Activated B cell treated with CpG ODN at 0.5 μM for 24 hours (primary cell): Measurements from ENCODE around the gene CMIP. TPM values are rescaled to one million over a fixed set of nuclear protein-coding genes. Genes with fewer than 3 reads are reported as not detected.

Experiments used
- ATAC-seq: fragments of 200-7000 bp; cut with Tn5 transposase; one replicate; pipeline ENCODE4 v1.10.0; 2021; ENCODE audit warnings: low read depth, mild to moderate bottlenecking, moderate library complexity
- CTCF ChIA-PET: fragments of 350-600 bp; sonication (Branson Sonifier 250); formaldehyde crosslinking; loops from one replicate; lab custom pipeline; 2021; ENCODE audit warnings: antibody characterized with exemption; lab: Charles Lee
- POLR2A ChIA-PET: fragments of 350-600 bp; sonication (Branson Sonifier 250); formaldehyde crosslinking; loops from one replicate; lab custom pipeline; 2021; ENCODE audit warnings: antibody characterized with exemption; lab: Charles Lee
- DNase-seq: peaks from one replicate; pipeline ENCODE4 v3.0.0; 2022
- H3K27ac Mint-ChIP-seq: one replicate; pipeline ENCODE4 v1.8.0; 2020; ENCODE audit warnings: mixed read lengths
- H3K27me3 Mint-ChIP-seq: one replicate; pipeline ENCODE4 v1.8.0; 2021; ENCODE audit warnings: mixed read lengths
- H3K36me3 Mint-ChIP-seq: one replicate; pipeline ENCODE4 v1.8.0; 2021; ENCODE audit warnings: low read depth, mixed read lengths
- H3K4me1 Mint-ChIP-seq: one replicate; pipeline ENCODE4 v1.8.0; 2021; ENCODE audit warnings: mixed read lengths
- H3K4me3 Mint-ChIP-seq: one replicate; pipeline ENCODE4 v1.8.0; 2020; ENCODE audit warnings: mild to moderate bottlenecking, mixed read lengths
- H3K9me3 Mint-ChIP-seq: one replicate; pipeline ENCODE4 v1.8.0; 2020; ENCODE audit warnings: mixed read lengths
- intact Hi-C: fragments of 100-400 bp; cut with micrococcal nuclease; formaldehyde crosslinking; loops from one replicate; pipeline ENCODE4 v1.15.1; 2024
- total RNA-seq: library from RNA; stranded (reverse); gene quantifications from 2 replicates; pipeline ENCODE4 v1.2.3, GENCODE V29; 2022
- TF ChIP-seq, protein P1 (sequence below): fragments of 200-600 bp; IDR thresholded peaks from one replicate; pipeline ENCODE4 v1.8.0; 2022; ENCODE audit warnings: antibody characterized with exemption, mild to moderate bottlenecking

The CMIP gene
- total RNA-seq, 1 donor from 2014 or later: 76.3 TPM

DNA sequence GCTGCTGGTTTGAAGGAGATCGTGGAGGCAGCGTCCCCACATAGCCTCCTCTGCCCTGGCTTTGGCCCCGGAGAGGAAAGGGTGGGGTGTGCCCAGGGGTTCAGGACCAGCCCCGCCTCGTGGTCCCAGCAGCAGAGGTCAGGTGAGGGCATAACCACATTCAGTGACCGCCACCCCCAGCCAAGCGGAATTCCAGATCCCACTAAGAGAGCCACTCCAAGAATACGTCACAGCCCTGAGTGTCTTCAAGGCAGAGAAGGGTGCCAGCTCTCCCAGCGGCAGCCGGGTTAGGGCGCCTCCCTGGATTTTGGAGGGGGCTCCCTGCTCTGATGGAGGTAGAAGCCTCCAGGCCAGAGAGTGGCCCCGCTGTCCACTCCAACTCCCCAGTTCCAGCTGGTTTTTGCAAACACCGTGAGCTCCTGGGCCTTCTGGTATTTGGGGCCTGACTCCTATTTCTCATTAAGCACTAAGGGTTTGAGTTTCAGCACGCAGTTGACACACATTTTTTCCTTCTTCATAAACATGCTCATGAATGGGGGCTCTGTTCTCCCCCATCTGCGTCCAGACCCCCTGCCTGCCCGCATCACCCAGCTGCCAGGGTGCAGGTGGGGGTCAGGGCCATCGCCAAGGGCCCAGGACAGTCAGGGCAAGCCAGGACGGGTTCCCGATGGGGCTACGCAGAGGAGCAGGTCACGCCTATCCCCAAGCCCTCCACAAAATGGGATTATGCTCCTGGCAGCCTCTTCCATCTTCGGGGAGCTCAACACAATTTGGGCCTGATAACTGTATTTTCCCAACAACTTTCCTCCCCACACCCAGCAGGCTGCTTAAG, 236.1 kb downstream of the CMIP start:
- Mint-ChIP-seq H3K27me3 (no peaks in the 10 kb centered on the region), H3K36me3 (peaks cover 74% of the 10 kb centered on the region), H3K27ac (no peak overlapping the region), H3K4me1 (no peaks in the 10 kb centered on the region), H3K9me3 (no peaks in the 10 kb centered on the region), H3K4me3 (no peak overlapping the region)
- intact Hi-C loops: no loop called here
- POLR2A ChIA-PET: no interaction called here
- ATAC-seq: no peak
- CTCF ChIA-PET: no interaction called here
- TF ChIP-seq, protein P1, sequence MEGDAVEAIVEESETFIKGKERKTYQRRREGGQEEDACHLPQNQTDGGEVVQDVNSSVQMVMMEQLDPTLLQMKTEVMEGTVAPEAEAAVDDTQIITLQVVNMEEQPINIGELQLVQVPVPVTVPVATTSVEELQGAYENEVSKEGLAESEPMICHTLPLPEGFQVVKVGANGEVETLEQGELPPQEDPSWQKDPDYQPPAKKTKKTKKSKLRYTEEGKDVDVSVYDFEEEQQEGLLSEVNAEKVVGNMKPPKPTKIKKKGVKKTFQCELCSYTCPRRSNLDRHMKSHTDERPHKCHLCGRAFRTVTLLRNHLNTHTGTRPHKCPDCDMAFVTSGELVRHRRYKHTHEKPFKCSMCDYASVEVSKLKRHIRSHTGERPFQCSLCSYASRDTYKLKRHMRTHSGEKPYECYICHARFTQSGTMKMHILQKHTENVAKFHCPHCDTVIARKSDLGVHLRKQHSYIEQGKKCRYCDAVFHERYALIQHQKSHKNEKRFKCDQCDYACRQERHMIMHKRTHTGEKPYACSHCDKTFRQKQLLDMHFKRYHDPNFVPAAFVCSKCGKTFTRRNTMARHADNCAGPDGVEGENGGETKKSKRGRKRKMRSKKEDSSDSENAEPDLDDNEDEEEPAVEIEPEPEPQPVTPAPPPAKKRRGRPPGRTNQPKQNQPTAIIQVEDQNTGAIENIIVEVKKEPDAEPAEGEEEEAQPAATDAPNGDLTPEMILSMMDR: no peak
- DNase-seq: no peak

DNA sequence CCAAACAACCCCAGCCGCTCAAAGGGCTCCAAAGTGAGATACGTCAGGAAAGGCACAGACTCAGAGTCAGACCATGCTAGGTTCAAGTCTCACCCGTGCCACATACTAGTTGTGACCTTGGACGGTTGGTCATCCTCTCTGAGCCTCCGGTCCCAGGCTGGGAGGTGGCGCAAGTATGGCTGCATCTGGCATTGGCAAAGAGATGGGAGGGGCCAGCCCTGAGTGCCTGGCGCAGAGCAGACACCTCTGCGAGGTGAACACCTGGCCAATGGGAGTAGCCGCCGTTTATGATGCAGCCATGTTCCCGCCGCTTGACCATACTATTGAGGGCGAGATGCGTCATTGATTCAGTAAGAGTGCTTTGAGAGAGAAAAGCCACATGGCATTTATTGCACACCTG, 236.7 kb downstream of the CMIP start:
- H3K9me3 Mint-ChIP-seq: no peaks in the 10 kb centered on the region
- no peak overlapping the region for H3K4me3 Mint-ChIP-seq
- TF ChIP-seq, protein P1: no peak
- peaks cover 73% of the 10 kb centered on the region for H3K36me3 Mint-ChIP-seq
- POLR2A ChIA-PET: no interaction called here
- H3K27me3 Mint-ChIP-seq: no peaks in the 10 kb centered on the region
- no peaks in the 10 kb centered on the region for H3K4me1 Mint-ChIP-seq
- DNase-seq (no peak), ATAC-seq (no peak)
- intact Hi-C loops: no loop called here
- H3K27ac Mint-ChIP-seq: no peak overlapping the region
- CTCF ChIA-PET: no interaction called here

DNA sequence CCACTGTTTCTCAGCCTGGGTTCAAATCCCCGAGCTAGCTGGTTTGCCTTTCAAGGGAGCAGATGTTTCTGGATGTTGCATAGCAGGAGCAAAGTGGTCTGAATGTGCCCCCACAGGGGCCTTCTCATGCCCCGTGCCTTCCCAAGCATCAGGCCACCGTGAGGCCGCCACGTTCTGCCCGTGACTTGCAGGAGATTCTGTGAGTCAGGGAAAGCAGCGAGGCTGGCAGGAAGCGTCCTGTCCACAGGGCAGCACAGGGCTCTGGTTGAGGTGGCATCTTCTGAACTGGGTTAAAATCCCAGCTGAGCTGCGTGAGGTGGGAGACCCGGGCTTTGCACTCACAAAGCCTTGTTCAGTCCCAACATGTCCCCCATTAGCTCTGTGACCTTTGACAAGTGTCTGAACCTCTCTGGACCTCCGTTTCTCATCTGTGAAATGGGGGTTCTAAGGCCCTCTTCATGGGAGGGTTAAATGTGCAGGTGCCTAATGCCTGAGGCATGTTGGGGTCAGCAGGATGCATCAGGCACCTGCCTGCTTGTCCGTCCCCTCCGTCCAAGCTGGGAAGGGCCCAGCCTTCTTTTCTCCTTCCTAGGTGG, 239.7 kb downstream of the CMIP start:
- Mint-ChIP-seq H3K4me1 (no peaks in the 10 kb centered on the region), H3K27ac (no peak overlapping the region), H3K36me3 (peaks cover 59% of the 10 kb centered on the region), H3K4me3 (no peak overlapping the region), H3K9me3 (no peaks in the 10 kb centered on the region), H3K27me3 (no peaks in the 10 kb centered on the region)
- intact Hi-C loops: no loop called here
- CTCF ChIA-PET: no interaction called here
- TF ChIP-seq, protein P1: no peak
- DNase-seq (no peak), ATAC-seq (no peak)
- POLR2A ChIA-PET: no interaction called here

DNA sequence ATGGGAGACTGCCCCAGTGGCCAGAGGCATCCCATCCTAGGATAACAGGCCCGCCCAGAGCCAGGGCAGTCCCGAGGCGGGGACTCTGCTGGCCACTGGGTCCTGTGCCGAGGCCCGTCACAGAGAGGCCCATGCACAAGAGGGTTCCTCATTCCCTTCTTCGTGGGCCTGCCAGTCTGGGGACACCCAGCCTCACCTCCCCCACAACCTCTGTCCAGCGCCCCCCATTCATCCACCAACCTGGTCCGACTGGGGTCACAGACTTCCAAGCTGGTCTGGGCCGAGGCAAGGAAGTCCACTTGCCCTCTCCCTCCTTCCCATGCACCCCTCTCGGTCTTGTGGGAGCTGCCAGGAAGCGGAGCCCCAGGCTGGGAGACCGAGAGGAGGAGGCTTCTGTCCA, 240.3 kb downstream of the CMIP start:
- POLR2A ChIA-PET: no interaction called here
- DNase-seq: no peak
- Mint-ChIP-seq H3K9me3 (no peaks in the 10 kb centered on the region), H3K27ac (no peak overlapping the region), H3K36me3 (peaks cover 56% of the 10 kb centered on the region), H3K4me1 (no peaks in the 10 kb centered on the region), H3K4me3 (no peak overlapping the region), H3K27me3 (no peaks in the 10 kb centered on the region)
- CTCF ChIA-PET: no interaction called here
- TF ChIP-seq, protein P1: no peak
- intact Hi-C loops: no loop called here
- ATAC-seq: no peak

DNA sequence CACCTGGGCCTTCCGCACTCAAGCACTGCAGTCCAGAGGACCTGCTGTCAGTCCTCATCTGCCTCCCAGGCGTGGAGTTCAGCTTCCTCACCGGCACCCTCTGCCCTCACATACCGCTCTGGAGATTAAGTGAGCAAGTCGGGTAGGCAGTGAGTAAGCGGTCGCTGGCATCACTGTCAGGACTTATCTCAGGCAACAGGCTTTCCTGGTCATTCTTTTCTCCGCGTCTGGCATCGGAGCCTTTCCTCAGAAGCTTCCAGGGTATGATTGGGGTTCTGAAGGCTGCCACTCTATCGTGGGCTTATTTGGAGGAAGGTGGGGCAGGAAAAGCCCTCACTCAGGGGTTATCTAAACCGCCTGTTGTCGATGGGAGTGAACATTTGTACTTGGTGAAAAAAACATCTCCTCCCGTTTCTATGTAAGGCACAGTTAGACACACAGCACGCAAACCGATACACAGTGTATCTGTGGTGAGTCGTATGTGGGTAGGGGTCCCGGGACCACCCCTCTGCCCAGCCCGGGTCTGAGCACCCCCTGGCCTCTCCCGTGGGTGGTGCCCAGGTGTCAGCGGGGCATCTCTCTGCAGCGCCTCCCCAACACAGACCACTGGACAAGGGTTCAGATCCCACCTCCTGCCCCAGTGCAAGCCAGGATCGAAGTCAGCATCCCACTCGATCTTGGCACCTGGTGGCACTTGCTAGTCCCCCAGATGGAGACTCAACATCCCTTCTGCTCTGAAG, 242.0 kb downstream of the CMIP start:
- no peaks in the 10 kb centered on the region for H3K4me1 Mint-ChIP-seq
- intact Hi-C loops: no loop called here
- DNase-seq (no peak), ATAC-seq (no peak)
- no peaks in the 10 kb centered on the region for H3K9me3 Mint-ChIP-seq
- TF ChIP-seq, protein P1: no peak
- no peaks in the 10 kb centered on the region for H3K27me3 Mint-ChIP-seq
- H3K36me3 Mint-ChIP-seq: peaks cover 47% of the 10 kb centered on the region
- CTCF ChIA-PET: no interaction called here
- no peak overlapping the region for H3K4me3 Mint-ChIP-seq
- POLR2A ChIA-PET: no interaction called here
- no peak overlapping the region for H3K27ac Mint-ChIP-seq
